Epithelial cell of proximal tubule (primary cell): Measurements from ENCODE around the gene CENPM. TPM values are rescaled to one million over a fixed set of nuclear protein-coding genes. Genes with fewer than 3 reads are reported as not detected.

Experiments
- DNase-seq: peaks from one replicate; pipeline ENCODE4 v3.0.0-alpha.2; 2011; ENCODE audit warnings: low read depth
- H3K4me3 ChIP-seq: 2 replicates; pipeline ENCODE4 v1.5.1; 2011; ENCODE audit warnings: low read depth, mild to moderate bottlenecking, low read length
- total RNA-seq: library from RNA; depleted of rRNA; stranded (reverse); fragments of >200 nt; gene quantifications from 2 replicates; pipeline ENCODE4 v1.2.3, GENCODE V29; 2015
- TF ChIP-seq, protein P1 (sequence below): conservative IDR thresholded peaks from 2 replicates; pipeline ENCODE4 v1.5.1; 2012; ENCODE audit warnings: low read depth, mild to moderate bottlenecking, low read length

Gene CENPM
- total RNA-seq, 1 donor from 2014 or later: 58.2 TPM

DNA sequence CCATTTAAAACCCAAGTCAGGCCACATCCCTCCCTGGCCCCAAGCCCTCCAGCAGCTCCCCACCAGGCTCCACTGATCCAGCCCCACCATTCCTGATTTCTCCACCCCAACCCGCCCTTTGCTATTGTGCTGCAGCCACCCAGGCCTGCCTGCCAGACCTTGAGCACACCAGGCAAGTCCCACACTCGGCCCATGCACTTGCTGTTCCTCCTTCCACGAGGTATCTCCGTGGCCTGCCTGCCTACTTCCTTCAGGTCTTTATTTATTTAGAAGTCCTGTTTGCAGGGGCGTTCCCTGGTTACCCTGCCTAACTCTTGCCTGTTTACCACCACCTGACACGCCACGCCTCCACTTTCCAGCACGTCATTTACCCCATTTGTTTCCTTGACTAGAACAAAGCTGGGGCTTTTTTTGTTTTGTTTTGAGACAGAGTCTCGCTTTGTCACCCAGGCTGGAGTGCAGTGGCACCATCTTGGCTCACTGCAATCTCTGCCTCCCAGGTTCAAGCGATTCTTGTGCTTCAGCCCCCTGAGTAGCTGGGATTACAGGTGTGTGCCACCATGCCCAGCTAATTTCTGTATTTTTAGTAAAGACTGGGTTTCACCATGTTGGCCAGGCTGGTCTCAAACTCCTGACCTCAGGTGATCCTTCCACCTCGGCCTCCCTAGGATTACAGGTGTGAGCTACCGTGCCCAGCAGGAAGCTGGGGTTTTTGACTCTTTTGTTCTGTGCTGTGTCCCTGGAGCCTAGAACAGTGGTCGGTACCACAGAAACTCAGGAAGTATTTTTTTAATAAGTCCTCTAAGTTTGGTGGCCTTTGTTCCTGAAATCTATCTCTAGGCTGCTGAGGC, 6.7 kb downstream of the CENPM start:
- TF ChIP-seq, protein P1, sequence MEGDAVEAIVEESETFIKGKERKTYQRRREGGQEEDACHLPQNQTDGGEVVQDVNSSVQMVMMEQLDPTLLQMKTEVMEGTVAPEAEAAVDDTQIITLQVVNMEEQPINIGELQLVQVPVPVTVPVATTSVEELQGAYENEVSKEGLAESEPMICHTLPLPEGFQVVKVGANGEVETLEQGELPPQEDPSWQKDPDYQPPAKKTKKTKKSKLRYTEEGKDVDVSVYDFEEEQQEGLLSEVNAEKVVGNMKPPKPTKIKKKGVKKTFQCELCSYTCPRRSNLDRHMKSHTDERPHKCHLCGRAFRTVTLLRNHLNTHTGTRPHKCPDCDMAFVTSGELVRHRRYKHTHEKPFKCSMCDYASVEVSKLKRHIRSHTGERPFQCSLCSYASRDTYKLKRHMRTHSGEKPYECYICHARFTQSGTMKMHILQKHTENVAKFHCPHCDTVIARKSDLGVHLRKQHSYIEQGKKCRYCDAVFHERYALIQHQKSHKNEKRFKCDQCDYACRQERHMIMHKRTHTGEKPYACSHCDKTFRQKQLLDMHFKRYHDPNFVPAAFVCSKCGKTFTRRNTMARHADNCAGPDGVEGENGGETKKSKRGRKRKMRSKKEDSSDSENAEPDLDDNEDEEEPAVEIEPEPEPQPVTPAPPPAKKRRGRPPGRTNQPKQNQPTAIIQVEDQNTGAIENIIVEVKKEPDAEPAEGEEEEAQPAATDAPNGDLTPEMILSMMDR: no peak
- no peak for DNase-seq
- no peak overlapping the region for H3K4me3 ChIP-seq

DNA sequence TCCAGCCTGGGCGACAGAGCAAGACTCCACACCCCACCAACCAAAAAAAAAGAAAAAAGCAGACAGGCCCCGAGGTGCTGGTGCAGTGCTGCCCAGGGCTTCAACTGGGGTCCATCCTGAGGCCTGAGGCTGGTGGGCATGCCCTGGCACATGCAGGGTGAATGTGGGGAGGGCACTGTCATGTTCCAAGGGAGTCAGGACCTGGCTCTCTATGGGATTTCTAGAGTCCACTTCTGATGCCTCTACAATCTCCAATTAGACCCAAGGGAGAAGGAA, 10.1 kb downstream of the CENPM start:
- TF ChIP-seq, protein P1: no peak
- no peak overlapping the region for H3K4me3 ChIP-seq

DNA sequence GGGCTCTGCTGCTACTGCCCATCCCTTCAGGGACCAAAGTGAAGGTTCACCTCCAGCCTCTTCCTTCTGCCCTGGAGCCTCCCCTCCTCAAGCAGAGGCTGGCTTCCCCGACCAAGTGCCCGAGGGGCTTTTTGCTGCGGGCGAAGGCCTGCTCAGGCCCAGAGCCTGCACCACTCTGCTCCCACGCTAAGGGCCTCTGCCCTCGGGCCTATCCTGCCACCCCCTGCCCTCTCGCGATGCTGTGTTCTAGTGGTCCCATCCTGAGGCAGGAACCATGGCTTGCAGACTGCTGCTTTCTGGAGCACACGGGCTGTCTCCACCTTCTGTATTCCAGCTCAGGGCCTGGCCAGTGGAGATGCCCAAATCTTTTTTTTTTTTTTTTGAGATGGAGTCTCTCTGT, 11.4 kb downstream of the CENPM start:
- TF ChIP-seq, protein P1: no peak
- H3K4me3 ChIP-seq: no peak overlapping the region
- DNase-seq: no peak

More for the DNA sequence above, 10.1 kb downstream of the CENPM start:
- no peak for DNase-seq

DNA sequence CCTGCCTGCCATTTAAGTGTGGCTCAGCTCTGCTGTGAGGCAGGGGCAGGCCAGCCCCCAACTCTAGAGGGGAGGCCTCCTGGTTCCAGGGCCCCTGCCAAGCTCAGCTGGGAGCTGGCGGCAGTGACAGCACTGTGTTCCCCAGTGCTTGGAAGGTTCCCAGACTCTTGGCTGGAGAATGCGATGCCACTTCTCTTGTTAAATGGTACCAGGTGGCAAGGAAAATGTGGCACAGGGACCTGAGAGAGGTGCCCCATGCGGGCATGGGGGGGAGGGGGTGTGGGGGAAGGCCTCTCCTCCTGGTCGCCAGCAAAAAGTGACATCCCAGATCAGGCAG, 12.0 kb downstream of the CENPM start:
- no peak for DNase-seq
- H3K4me3 ChIP-seq: no peak overlapping the region
- TF ChIP-seq, protein P1: no peak

DNA sequence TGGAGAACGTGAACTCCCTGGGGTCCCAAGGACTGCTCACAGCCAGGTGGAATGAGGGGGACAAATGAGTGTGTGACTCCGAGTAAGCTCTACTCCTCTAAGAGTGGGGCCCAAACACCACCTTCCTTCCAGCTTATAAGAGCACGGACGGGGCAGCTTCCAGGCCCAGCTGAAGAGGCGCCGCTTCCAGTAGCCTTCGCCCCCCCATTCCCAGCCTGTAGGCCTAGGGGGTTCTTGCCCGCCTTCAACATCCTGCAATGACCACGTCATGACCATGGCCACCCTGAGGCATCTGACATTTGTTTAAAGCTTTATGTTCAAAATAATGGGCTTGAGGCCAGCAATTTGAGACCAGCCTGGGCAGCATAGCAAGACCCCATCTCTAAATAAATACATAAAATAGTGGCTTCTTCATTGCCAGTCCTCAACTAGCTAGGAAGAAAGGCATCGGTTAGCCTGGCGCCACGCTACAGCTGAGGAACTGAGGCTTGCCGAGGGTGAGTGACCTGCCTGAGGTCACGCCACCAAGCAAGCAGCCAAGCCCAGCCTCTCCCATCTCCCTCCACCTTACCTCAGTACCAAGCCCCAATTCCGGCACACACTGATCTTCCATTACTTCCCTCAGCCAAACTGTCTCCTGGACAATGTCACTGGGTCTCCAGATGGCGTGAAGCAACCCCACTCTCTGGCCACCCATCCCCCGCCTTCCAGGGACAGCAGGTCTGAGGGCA, 12.5 kb downstream of the CENPM start:
- no peak overlapping the region for H3K4me3 ChIP-seq
- DNase-seq: no peak
- TF ChIP-seq, protein P1: no peak

DNA sequence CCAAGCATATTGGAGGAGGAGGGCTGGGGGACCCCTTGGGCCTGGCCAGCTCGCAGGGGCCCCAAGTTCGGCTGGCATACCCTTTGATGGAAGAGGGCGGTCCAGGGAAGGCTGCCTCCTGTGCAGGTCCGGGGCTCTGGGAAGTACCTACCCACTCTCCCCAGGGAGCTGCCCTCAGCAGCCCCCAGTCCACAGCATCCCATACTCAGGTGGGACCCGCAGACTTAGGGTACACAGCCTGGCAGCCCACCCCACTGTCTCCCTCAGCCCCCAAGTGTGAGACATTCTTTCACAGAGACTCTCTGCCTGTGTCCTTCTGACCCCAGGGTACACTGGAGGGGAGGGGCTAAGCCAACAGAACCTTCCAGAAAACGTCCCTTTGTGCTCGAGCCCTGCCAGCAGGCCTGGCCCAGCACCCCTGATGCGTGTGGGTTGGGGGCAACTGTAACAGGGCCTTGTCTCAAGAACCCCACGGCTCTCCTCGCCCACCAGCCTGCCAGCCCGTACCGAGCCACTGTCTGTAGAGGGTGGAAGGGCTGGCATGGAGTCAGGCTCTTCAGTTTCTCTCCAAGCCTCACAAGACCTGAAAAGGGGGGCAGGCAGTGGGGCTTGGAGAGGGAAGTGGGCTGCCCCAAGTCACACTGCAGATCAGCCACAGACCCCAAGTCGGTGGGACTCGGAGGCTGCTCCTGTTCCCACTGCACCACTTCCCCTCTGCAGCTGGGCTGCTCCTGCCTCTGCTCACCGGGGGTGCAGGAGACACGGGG, 13.4 kb downstream of the CENPM start:
- DNase-seq: no peak
- TF ChIP-seq, protein P1: no peak
- no peak overlapping the region for H3K4me3 ChIP-seq
